Activated CD4-positive, alpha-beta T cell treated with anti-CD3 and anti-CD28 coated beads for 36 hours (primary cell): Measurements from ENCODE around the gene MRTFB. TPM values are rescaled to one million over a fixed set of nuclear protein-coding genes. Genes with fewer than 3 reads are reported as not detected.
A peak's percentile ranks its signal among the peaks of the same experiment; 100 is the strongest.

ENCODE experiments used
- ATAC-seq: fragments of 200-7000 bp; cut with Tn5 transposase; one replicate; pipeline ENCODE4 v1.10.0; 2021; ENCODE audit warnings: mild to moderate bottlenecking, moderate library complexity
- CTCF ChIA-PET: fragments of 350-600 bp; sonication (Branson Sonifier 250); formaldehyde crosslinking; loops from one replicate; lab custom pipeline; 2021; ENCODE audit warnings: antibody characterized with exemption; lab: Charles Lee
- POLR2A ChIA-PET: fragments of 350-600 bp; sonication (Branson Sonifier 250); formaldehyde crosslinking; loops from one replicate; lab custom pipeline; 2021; ENCODE audit warnings: antibody characterized with exemption, inconsistent platforms; lab: Charles Lee
- DNase-seq: peaks from one replicate; pipeline ENCODE4 v3.0.0-alpha.2; 2020
- H3K27ac Mint-ChIP-seq: one replicate; pipeline ENCODE4 v1.8.0; 2021; ENCODE audit warnings: mixed read lengths
- H3K27me3 Mint-ChIP-seq: one replicate; pipeline ENCODE4 v1.8.0; 2021; ENCODE audit warnings: mixed read lengths
- H3K36me3 Mint-ChIP-seq: one replicate; pipeline ENCODE4 v1.8.0; 2021; ENCODE audit warnings: low read depth, mixed read lengths
- H3K4me1 Mint-ChIP-seq: one replicate; pipeline ENCODE4 v1.8.0; 2021; ENCODE audit warnings: mixed read lengths
- H3K4me3 Mint-ChIP-seq: one replicate; pipeline ENCODE4 v1.8.0; 2021; ENCODE audit warnings: mild to moderate bottlenecking, moderate library complexity, mixed read lengths
- H3K9me3 Mint-ChIP-seq: one replicate; pipeline ENCODE4 v1.8.0; 2021; ENCODE audit warnings: low read depth, mixed read lengths
- intact Hi-C, 2 experiments: fragments of 100-400 bp; cut with DNase I in 1 of 2; cut with micrococcal nuclease in 1 of 2; formaldehyde crosslinking; loops; one replicate each; pipeline versions ENCODE4 v1.14.2 to v1.15.1; 2022 to 2024; cut with DNase I, micrococcal nuclease
- microRNA-seq: library from miRNA; unstranded; fragments of <30 nt; microRNA quantifications from one replicate; pipeline ENCODE4 v1.2.0, GENCODE V29; 2021; ENCODE audit warnings: borderline replicate concordance
- total RNA-seq, 2 experiments: library from RNA; stranded (reverse); gene quantifications; one replicate each; pipeline ENCODE4 v1.2.3, GENCODE V29; 2021

The MRTFB gene
- total RNA-seq, 2 experiments from 2014 or later = 9.6 to 16.9 TPM

DNA sequence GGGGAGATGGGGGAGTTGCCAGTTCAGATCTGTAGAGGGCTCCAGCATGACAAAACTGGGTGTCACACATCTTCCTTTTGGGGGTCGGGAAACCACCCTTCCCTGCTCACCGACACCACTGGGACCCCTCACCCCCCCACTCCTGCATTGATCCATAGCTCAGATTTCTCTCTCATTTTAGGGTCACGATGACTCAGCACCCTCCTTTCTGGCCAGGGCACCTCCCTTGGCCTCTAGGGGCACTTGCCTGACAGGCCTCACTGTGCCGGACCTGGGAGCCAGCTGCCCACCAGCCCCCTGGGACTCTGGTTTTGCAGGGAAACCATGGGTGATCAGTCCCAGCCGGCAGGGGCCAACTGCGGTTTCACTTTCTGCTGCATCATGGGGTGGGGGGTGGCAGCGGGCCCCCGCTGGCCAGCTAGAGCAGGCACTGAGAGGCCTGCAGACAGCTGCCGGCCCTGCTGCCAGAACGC is 239.4 kb downstream of the MRTFB start:
- Mint-ChIP-seq H3K9me3 (no peaks in the 10 kb centered on the region), H3K36me3 (no peaks in the 10 kb centered on the region), H3K4me1 (peaks cover 37% of the 10 kb centered on the region), H3K27me3 (no peaks in the 10 kb centered on the region), H3K27ac (no peak overlapping the region), H3K4me3 (no peak overlapping the region)
- ChIA-PET POLR2A (no interaction called here), CTCF (interaction anchor here (0.6 to 1.8 kb wide), 3 partner anchors 21 to 218 kb away, joined by 3 to 4 read pairs (median 3); no protein-coding TSS in a partner anchor)
- ATAC-seq = no peak
- intact Hi-C loops = no loop called here
- DNase-seq = peak; percentile 13

DNA sequence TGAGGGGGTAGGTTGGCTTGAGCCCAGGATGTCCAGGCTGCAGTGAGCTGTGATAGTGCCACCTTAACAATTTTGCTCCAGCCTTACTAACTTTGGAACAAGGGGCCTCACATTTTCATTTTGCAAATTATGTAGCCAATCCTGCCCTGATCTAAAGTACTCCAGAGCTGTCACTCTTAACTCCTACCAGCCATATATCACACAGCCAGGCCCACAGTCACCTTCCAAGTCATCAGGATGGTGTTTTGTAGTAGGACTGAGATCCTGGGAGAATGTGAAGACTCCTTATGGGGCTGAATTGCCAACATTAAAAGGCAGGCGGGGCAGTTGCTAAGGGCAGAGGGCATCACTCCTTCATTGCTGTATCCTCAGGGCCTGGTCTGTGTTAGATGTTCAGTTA is 243.0 kb downstream of the MRTFB start:
- no peaks in the 10 kb centered on the region for H3K27me3 Mint-ChIP-seq
- no peaks in the 10 kb centered on the region for H3K36me3 Mint-ChIP-seq
- POLR2A ChIA-PET = no interaction called here

DNA sequence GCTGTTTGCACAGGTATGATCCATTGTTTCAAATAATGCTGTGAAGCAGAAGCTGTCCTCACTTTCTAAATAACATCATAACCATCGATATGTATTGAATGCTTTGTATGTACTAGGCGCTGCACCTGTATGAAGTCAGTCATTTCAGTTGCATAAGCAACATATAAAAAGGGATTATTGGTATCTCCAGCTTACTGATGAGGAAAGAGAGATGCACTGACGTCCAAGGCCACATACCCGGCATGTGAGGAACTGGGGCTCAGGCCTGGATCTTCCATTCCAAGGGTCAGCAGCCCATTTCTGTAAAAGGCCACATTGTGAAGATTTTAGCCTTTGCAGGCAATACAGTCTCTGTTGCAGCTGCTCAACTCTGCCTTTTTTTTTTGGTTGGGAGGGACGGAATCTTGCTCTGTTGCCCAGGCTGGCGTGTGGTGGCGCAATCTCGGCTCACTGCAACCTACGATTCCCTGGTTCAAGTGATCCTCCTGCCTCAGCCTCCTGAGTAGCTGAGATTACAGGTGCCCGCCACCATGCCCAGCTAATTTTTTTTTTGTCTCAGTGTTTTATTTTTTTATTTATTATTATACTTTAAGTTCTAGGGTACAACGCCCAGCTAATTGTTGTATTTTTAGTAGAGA is 244.7 kb downstream of the MRTFB start:
- no peak for ATAC-seq
- DNase-seq = no peak
- ChIA-PET POLR2A (no interaction called here), CTCF (interaction anchor here (0.6 kb wide), 2 partner anchors 23 to 382 kb away, joined by 3 read pairs; no protein-coding TSS in a partner anchor)
- H3K4me1 Mint-ChIP-seq = no peaks in the 10 kb centered on the region
- intact Hi-C loops = no loop called here
- H3K36me3 Mint-ChIP-seq = no peaks in the 10 kb centered on the region
- H3K27ac Mint-ChIP-seq = no peak overlapping the region
- no peaks in the 10 kb centered on the region for H3K9me3 Mint-ChIP-seq
- H3K4me3 Mint-ChIP-seq = no peak overlapping the region
- H3K27me3 Mint-ChIP-seq = no peaks in the 10 kb centered on the region

More for the DNA sequence above, 243.0 kb downstream of the MRTFB start:
- Mint-ChIP-seq H3K4me1 (peaks cover 14% of the 10 kb centered on the region), H3K4me3 (no peak overlapping the region), H3K9me3 (no peaks in the 10 kb centered on the region), H3K27ac (no peak overlapping the region)
- no peak for ATAC-seq
- no peak for DNase-seq
- CTCF ChIA-PET = no interaction called here
- intact Hi-C loops = no loop called here

Small RNAs within 50 kb of the gene (microRNA-seq; reads per million reads assigned to microRNA genes)
- 21.5 reads per million, percentile 45 among the genes with 10 or more reads in this experiment for gene MIR193B
- not detected for gene MIR365A

Other genes with a start within 250 kb of the MRTFB start
- 10 to 100 TPM; 11.5 to 13.9 TPM for gene ERCC4, start 151.2 kb upstream of the MRTFB start, total RNA-seq